A549 (cell line): Measurements from ENCODE around the gene CNTNAP2.

Source experiments
- ESRRA ChIP-seq: fragments of 150-350 bp; IDR thresholded peaks from 2 replicates; pipeline ENCODE4 v1.6.1; 2014; ENCODE audit warnings: mild to moderate bottlenecking, low read length, borderline replicate concordance
- HOXB5 ChIP-seq: fragments of 250-450 bp; sonication (Bioruptor Pico); IDR thresholded peaks from 2 replicates; pipeline ENCODE4 v1.5.0; 2020; ENCODE audit warnings: mild to moderate bottlenecking, moderate library complexity
- JUN ChIP-seq, 2 experiments: fragments of >200 bp; sonication (Bioruptor Twin); formaldehyde crosslinking; IDR thresholded peaks; 2 replicates in 1 of 2; 3 replicates in 1 of 2; pipeline ENCODE4 v1.6.1; 2016 to 2017
- MAZ ChIP-seq: fragments of 150-350 bp; IDR thresholded peaks from 2 replicates; pipeline ENCODE4 v1.6.1; 2014; ENCODE audit warnings: antibody characterized with exemption, low read depth, low read length, borderline replicate concordance
- MYC ChIP-seq: IDR thresholded peaks from 2 replicates; pipeline ENCODE4 v1.6.1; 2012; ENCODE audit warnings: mild to moderate bottlenecking, inconsistent platforms, low read length, improper control_type of control experiment, borderline replicate concordance
- POLR2A ChIP-seq: IDR thresholded peaks from 2 replicates; pipeline ENCODE4 v1.6.1; 2012; ENCODE audit warnings: mild to moderate bottlenecking, low read length
- RAD21 ChIP-seq, 2 experiments: fragments of >200 bp in 1 of 2; sonication (Bioruptor Twin) in 1 of 2; formaldehyde crosslinking in 1 of 2; IDR thresholded peaks in 1 of 2; conservative IDR thresholded peaks in 1 of 2; 2 replicates in 1 of 2; 3 replicates in 1 of 2; pipeline ENCODE4 v1.6.1; 2012 to 2018; ENCODE audit warnings: inconsistent platforms in 1 of 2
- RFX5 ChIP-seq: fragments of 450-650 bp; IDR thresholded peaks from 2 replicates; pipeline ENCODE4 v1.7.1; 2014; ENCODE audit warnings: antibody characterized with exemption, mild to moderate bottlenecking, moderate library complexity
- TP53 ChIP-seq: fragments of 250-450 bp; sonication (Bioruptor Pico); IDR thresholded peaks from 2 replicates; pipeline ENCODE4 v1.5.0; 2021; ENCODE audit warnings: mild to moderate bottlenecking, moderate library complexity
- ZFP36 ChIP-seq: fragments of 450-650 bp; IDR thresholded peaks from 2 replicates; pipeline ENCODE4 v1.6.1; 2014; ENCODE audit warnings: borderline replicate concordance; ENCODE audit not compliant: partially characterized antibody
- TF ChIP-seq, protein P1 (sequence below): fragments of >200 bp; sonication (Bioruptor Twin); formaldehyde crosslinking; IDR thresholded peaks from 3 replicates; pipeline ENCODE4 v1.5.1; 2016
- TF ChIP-seq, protein P2 (sequence below): fragments of 250-450 bp; sonication (Bioruptor Pico); IDR thresholded peaks from 2 replicates; pipeline ENCODE4 v1.5.0; 2021; ENCODE audit warnings: mild to moderate bottlenecking, moderate library complexity, borderline replicate concordance

DNA sequence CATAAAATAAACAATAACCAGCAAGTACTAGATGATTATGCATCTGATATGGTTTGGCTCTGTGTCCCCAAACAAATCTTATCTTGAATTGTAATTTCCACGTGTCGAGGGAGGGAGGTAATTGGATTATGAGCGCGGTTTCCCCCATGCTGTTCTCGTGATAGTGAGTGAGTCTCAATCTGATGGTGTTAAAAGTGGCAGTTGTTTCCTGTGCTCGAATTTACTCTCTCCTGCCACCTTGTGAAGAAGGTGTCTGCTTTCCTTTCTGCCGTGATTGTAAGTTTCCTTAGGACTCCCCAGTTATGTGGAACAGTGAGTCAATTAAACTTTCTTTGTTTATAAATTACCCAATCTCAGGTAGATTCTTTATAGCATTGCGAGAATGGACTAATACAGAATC, 15.1 kb downstream of the CNTNAP2 start:
- TF ChIP-seq, protein P1, sequence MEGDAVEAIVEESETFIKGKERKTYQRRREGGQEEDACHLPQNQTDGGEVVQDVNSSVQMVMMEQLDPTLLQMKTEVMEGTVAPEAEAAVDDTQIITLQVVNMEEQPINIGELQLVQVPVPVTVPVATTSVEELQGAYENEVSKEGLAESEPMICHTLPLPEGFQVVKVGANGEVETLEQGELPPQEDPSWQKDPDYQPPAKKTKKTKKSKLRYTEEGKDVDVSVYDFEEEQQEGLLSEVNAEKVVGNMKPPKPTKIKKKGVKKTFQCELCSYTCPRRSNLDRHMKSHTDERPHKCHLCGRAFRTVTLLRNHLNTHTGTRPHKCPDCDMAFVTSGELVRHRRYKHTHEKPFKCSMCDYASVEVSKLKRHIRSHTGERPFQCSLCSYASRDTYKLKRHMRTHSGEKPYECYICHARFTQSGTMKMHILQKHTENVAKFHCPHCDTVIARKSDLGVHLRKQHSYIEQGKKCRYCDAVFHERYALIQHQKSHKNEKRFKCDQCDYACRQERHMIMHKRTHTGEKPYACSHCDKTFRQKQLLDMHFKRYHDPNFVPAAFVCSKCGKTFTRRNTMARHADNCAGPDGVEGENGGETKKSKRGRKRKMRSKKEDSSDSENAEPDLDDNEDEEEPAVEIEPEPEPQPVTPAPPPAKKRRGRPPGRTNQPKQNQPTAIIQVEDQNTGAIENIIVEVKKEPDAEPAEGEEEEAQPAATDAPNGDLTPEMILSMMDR = no peak
- TF ChIP-seq ESRRA (no peak), MAZ (no peak), RFX5 (no peak), ZFP36 (no peak), TP53 (CRISPR knock-in tag) (no peak), RAD21 (conservative IDR thresholded peaks at IDR 0.05 in 1 of 2, IDR thresholded peaks at IDR 0.05 in 1 of 2) (no peak), JUN (IDR thresholded peaks at IDR 0.05) (no peak), POLR2A (no peak), MYC (no peak), HOXB5 (no peak)
- TF ChIP-seq, protein P2, sequence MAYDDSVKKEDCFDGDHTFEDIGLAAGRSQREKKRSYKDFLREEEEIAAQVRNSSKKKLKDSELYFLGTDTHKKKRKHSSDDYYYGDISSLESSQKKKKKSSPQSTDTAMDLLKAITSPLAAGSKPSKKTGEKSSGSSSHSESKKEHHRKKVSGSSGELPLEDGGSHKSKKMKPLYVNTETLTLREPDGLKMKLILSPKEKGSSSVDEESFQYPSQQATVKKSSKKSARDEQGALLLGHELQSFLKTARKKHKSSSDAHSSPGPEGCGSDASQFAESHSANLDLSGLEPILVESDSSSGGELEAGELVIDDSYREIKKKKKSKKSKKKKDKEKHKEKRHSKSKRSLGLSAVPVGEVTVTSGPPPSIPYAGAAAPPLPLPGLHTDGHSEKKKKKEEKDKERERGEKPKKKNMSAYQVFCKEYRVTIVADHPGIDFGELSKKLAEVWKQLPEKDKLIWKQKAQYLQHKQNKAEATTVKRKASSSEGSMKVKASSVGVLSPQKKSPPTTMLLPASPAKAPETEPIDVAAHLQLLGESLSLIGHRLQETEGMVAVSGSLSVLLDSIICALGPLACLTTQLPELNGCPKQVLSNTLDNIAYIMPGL = no peak
